DND-41 (cell line): ENCODE results near the gene TDP2.

Experiments
- EZH2 ChIP-seq: IDR thresholded peaks from 3 replicates; pipeline ENCODE4 v1.6.1; 2012; ENCODE audit warnings: borderline replicate concordance, low read depth, mild to moderate bottlenecking, moderate library complexity, low read length, inconsistent platforms; ENCODE audit not compliant: severe bottlenecking
- TF ChIP-seq, protein P1 (sequence below): IDR thresholded peaks from 2 replicates; pipeline ENCODE4 v1.5.1; 2012; ENCODE audit warnings: borderline replicate concordance, low read length, moderate library complexity, mild to moderate bottlenecking; ENCODE audit not compliant: poor library complexity, severe bottlenecking; ENCODE audit errors: extremely low read depth

DNA sequence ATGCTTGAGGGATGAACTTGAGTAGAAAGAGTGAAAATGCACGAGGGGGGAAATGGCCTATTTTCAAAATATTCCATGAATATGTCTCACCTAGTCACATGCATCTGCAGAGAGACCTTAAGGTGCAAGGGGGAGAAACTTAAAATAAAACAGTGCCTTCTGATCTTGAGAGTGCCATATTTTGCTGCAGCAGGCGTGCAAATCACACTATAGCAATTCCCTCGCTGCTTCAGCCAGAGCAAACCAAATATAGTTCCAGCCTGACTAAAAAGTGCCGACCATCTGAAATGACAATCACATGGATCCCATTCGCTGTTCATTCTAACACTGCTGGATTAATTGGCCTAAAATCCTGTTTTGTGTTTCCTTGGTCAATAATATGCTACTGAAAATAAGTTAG lies 47.0 kb downstream of the TDP2 start:
- TF ChIP-seq, protein P1, sequence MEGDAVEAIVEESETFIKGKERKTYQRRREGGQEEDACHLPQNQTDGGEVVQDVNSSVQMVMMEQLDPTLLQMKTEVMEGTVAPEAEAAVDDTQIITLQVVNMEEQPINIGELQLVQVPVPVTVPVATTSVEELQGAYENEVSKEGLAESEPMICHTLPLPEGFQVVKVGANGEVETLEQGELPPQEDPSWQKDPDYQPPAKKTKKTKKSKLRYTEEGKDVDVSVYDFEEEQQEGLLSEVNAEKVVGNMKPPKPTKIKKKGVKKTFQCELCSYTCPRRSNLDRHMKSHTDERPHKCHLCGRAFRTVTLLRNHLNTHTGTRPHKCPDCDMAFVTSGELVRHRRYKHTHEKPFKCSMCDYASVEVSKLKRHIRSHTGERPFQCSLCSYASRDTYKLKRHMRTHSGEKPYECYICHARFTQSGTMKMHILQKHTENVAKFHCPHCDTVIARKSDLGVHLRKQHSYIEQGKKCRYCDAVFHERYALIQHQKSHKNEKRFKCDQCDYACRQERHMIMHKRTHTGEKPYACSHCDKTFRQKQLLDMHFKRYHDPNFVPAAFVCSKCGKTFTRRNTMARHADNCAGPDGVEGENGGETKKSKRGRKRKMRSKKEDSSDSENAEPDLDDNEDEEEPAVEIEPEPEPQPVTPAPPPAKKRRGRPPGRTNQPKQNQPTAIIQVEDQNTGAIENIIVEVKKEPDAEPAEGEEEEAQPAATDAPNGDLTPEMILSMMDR, result no peak
- TF ChIP-seq EZH2, result no peak
